NOMO-1 treated with DMSO at 0.1 percent for 48 hours (cell line): ENCODE data around the gene BGN.

Experiments
- DNase-seq: peaks from one replicate; lab custom pipeline; 2025; ENCODE audit not compliant: unreplicated experiment; lab: John Stamatoyannopoulos, UW

Gene BGN

DNA sequence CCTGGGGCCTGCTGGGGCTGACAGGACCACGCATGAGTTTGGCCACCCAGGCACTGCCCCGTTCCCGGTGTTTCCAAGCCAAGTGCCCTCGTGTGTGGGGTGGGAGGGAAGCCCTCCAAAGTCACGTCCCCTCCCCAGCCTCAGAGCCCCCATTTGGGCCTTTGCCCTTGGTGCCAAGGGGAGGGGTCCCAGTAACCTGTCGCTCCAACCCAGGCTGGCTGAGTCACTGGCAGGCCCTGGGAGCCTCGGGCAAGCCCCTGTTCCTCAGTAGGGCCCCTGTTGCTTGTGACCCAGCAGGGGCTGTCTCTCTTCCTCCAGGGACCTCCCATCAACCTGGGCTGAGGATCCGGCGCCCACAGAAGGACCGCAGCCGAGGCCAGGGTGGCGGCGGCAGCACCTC is 13.7 kb upstream of the BGN start:
- DNase-seq: no peak

DNA sequence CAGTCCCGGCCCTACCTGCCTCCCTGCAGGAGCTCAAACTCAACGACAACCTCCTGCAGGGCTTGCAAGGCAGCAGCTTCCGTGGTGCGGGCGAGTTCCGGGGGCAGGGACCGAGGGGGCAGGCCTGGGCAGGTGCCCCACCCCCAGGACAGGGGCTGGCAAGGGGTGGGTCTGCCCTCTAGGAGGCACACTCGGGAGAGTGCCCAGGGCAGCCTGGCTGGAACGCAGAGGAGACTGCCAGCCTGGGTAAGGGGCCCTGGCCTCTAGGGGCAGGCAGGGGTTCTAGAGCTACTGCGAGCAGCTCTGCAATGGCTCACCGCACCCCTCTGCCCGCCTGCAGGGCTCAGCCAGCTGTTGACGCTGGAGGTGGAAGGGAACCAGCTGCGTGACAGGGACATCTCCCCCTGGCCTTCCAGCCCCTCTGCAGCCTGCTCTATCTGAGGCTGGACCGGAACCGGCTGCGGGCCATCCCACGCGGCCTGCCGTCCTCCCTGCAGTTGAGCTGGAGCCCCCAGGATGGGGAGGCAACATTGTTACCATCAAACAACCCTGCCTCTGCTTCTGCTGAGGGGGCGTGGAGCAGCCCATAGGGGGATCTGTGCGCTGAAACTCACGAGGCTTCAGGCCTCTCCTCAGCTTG is 12.3 kb upstream of the BGN start:
- DNase-seq: no peak

DNA sequence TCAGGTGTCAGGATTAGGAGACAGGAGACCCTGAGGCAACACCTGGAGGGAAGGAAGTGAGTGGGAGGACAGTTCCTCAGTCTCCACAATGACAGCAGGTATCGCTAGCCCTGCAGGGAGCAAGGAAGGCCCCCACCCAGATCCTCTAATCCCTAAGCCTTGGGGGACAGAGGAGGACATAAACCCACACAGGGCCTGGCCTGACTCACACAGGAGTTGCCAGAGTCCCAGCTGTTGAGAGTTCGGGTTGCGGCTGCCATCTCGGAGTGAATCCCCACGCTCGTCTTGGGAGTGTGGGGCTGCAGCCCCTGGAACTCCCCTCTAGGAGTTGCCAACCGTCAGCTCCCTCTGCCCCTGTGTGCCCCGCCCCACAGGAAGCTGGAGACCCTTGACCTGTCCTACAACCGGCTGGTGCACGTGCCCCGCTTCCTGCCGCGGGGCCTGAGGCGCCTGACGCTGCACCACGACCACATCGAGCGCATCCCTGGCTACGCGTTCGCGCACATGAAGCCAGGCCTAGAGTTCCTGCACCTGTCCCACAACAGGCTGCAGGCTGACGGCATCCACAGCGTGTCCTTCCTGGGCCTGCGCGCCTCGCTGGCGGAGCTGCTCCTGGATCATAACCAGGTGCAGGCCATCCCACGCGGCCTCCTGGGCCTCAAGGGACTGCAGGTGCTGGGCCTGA is 9.2 kb upstream of the BGN start:
- DNase-seq: no peak

DNA sequence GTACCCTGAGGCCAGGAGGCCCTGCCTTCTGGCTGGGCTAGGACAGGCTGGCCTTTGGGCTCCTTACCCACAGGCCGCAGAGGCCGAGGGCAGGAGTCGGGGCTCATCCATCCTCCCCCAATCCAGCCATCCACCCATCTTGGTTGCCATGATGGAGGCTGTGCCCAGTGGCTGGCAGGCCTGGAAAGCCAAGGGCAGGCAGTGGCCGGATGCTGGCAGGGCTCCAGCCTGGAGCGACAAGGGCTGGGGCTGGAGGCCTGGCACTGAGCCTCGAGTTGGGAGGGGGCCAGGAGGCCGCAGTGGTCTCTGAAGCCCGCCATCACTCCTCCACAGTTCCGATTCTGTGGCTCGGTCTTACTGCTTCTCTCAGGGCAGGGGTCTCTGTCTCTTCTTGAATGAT is 8.6 kb upstream of the BGN start:
- no peak for DNase-seq

DNA sequence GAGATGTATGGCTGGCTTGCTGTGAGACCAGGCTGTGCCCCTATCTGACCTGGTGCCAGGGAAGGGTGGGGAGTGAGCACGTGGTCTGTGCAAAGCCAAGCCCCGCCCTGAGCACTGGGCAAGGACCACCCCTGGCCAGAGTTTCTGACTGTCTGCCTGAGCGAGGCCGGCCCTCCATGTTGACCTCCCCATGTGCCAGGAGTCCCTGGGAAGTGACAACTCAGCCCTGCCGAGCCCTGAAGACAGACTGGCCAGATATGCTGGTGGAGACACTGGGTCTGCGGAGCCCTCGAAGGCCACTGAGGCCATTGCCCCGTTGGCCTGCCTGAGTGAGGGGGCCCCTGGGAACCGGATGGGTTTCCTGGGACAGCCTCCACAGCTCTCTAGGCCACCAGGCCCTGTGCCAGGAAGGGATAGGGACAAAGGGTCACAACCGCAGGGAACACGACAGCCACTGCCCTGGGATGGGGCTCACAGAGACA is 7.1 kb upstream of the BGN start:
- DNase-seq: no peak

DNA sequence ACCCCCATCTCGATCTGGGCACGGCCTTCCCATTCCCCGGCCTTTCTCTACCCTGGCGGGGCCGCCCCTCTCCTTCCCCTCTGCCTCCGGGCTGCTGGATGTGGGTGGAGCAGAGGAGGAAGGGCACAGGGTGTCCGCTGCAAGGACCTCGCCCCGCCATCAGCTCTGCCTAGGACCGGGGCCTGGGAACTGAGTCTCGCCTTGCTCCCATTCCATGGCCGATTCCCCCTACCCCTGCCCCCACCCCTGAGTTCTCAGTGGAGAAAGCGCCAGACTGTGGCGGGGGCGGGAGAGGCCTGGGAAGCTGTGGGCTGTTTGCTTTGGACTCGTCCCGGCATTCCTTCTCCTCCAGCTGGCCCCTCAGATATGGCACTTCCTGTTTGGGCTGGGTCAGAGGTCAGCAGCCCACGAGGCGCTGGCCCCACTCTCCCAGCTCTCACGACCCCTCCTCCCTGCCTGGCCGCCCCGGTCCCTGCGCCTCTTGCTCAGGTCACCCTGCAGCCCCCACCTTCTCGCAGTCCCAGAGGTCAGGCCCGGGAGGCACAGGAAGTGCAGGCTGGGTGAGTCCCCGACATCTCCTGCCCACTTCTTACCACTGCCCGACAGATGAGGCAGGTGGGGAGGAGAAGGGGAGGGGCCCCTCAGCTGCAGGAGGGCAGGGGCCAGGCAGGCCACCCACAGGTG is 6.4 kb upstream of the BGN start:
- no peak for DNase-seq

DNA sequence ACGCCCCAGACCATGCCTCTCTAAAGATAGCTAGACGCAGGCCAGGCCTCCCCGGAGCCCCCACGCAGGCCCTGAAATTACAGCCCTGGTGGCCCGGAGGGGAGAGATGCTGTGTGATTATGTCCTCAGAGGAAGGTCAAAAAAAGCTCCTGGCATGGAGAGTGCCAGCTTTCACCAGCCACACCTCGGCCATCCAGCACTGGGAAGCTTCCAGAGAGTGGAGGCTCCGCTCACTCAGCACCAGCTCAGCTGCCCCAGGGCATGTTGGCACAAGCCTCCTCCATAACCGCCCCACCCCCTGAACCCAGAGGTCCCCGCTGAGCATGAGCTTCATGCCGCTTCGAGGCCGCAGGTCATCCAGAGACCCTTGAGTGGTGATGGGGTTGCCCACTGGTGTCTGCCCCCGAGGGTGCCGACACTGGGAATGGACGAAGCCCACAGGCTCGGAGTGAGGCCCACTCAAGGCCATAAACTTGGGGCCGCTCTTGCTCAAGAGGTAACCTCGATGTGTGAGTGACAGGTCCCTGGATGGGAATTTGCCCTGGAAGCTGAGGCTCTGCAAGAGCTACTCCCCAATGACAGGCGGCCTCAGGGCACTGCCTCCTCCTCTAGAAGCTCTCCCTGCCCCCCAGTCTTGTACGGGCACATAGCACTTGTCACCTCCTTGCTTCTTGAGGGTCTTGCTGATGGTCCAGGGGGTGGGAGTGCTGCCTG is 4.4 kb upstream of the BGN start:
- DNase-seq: no peak

DNA sequence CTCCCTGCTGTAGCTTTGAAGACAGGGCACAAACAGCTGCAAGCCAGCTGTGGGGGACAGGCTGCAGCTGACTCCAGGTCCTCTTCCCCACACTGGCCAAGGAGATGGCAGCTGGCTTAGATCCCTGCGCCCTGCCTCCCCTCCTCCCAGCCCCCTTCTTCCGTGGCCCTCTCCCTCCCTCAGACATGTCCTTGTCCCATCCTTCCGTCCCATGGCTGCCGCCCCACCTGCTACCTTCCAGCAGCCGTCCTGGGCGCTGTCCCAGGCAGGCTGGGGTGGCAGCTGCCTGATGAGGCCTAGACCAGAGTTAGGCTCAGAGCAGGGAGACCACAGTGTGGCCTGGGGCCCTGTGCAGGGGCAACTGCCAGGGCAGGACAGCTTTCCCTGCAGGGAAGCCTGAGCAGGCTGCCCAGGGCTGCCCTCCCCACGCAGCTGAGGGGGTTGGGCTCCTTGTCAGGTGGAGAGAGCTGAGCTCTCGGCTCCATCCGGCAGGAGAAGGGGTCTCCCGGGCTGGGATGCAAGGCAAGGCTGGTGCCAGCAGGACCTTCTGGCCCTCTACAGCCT is 3.3 kb upstream of the BGN start:
- no peak for DNase-seq

DNA sequence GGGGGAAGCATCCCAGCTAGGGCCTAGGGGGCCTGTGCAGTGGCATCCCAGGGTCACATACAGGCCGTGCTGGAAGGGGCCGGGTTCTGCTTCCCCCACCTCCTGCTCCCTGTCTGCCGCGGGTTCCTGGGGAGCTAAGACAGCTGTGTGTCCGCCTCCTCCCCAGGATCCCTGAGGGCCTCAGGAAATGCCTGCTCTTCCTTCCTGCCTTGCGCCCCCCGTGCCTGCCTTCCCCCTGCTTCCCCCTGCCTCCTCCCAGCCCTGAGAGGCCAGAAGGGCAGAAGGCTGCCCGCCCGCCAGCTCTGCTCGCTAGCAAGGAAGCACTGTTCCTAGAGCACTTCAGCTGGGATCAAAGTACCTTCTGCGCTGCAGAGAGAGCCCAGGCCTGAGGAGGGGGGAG is 2.9 kb upstream of the BGN start:
- DNase-seq: no peak

DNA sequence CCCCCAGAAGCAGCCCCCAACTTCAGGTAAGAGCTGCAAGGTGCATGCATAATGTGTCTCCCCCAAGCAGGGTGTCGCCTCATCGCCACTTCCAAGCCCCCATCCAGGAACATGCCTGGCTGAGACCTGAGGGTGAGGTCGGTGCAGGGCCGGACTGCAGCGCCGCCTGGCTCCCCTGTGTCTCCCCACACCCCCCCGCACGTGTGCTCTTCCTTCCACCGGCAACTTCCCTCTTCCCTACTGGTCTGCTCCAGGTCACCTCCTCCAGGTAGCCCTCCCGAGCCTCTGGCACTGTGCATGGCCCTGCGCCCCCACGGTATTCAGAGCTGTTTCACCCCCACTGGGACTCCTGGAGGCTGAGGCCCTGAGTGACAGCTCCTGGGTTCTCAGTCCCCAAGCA is 2.2 kb upstream of the BGN start:
- DNase-seq: no peak

DNA sequence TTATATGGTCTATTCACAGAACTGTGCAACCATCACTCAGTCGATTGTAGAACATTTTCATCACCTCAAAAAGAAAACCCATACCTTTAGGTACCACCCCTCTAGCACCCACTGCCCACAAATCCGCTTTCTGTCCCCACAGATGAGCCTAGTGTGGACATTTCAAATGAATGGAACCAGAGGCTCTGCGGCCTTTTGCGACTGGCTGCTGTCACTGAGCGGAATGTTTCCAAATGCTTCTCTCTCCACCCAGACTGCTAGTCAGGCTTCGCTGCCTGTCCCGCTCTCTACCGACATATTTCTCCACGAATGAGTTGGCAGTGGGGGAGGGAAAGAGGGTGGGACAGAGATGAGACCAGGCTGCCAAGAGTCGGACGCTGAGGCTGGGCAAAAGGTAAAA is 1.7 kb upstream of the BGN start:
- DNase-seq: no peak

DNA sequence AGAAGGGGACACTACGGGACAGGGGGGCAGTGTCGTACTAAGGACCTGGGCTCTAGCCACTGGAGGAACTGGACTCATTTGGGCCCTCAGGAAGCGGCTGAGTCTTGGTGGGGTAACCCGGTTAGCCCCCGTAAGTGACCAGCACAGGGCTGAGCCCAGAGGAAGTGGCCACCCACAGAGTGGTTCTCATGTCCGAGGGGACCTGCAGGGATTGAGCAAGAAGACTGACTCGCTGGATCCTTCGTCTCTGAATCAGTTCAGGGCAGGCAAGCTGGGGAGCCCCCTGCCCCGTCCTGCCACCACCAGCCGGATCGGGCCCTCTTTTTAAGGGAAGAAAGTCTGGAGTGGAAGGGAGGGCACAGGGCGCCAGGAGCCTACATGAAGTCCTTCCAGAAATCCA is 719 bp upstream of the BGN start:
- no peak for DNase-seq

DNA sequence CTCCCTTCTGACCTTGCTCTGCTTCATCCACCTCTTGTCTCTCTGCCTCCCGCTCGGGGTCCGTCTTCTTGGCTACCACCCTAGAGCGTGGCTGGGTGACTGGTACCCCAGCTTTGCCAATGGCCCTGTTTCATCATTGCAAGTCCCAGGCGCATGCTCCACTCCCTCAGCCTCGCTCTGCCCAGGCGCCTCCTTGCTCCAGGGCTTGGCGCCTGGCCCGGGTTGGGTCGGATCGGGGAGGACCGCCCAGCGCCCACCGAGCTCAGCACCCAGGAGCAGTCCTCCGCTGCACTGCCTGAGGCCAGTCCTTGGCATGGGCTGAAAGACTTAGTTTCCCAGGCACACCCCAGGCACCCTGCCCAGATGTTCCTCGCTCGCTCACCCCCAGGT is 577 bp downstream of the BGN start:
- no peak for DNase-seq

DNA sequence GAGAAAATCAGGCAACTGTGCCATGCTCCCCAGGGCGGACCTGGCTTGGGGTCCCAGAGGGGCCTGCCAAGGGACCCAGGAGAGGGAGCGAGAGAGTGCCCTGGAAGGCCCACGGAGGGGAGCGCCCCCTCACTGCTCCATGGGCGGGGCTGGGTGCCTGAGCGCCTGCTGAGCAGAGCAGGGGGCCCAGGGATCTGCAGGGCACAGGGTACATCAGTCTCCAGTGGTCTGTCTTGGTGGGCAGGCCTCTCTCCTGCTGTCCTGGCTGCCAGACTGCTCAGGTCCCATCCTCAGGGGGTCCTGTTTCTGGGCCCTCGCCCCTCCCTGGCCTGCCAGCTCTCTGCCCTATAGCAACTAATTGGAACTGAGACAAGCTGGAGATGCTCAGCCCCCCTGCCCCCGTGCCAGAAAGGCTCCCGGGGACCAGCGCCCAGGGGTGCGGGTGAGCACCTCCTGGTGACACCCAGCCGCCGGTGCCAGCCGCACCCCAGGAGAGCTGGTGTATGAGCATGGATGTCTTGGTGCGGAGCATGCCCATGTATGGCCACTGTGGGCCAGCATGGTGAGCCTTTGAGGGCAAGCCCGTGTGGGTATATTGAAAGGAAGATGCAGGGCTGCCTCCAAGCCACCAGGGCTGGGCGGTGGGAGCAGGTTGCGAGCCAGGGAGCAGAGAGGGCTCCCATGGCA is 1.3 kb downstream of the BGN start:
- no peak for DNase-seq

DNA sequence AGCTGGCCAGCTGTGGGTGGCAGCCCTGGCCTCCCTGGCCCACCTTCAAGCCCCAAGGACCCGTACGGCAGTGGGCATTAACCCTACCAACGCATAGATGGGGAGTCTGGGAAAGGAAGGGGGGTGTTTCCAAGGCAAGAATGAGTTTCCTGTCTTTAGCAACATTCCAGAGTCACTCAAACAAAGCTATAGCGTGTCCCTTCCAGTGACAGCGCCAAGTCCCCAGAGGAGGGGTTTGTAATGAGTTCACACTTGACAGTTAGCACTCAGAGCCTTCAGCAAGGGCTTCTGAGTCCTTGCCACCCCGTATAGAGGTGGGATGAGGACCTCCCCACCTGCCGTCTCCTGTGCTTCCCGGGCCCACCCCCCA is 1.8 kb downstream of the BGN start:
- DNase-seq: no peak

DNA sequence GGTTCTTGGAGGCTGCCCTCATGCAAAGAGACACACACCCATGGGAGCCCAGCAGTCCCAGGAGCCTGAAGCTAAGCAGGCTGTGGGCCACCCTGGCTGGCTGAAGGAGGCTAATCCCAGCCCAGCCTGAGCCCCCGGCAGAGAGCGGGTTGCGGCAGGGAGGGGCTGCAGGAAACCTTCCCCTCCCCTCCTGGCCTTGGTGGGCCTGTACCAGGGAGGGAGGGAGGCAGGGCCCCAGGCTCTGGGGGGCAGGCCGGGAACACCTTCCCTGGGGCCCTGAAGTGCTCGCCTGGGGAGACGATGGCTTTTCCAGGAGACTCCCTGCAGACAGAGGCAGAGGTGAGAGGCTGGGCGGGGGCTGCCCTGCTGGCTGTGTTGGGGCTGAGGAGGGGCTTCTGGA is 3.7 kb downstream of the BGN start:
- no peak for DNase-seq

DNA sequence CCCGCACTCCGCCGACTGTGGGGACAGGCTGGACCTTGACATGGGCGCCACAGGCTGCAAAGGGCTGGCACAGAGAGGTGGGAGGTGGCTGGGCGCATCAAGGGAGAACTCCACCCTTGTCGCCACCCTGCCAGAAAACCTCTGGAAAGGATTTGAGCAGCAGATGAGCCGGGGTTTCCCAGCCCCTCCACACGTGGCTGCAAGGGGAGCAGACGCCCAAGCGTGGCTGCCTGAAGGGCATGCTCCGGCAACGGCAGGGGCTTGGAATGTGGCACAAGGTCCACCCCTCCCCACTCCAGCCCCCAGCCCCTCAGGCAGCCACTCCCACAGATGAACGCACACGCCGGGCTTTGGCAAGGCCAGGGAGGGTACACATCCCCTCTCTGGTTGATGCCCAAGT is 4.6 kb downstream of the BGN start:
- no peak for DNase-seq

DNA sequence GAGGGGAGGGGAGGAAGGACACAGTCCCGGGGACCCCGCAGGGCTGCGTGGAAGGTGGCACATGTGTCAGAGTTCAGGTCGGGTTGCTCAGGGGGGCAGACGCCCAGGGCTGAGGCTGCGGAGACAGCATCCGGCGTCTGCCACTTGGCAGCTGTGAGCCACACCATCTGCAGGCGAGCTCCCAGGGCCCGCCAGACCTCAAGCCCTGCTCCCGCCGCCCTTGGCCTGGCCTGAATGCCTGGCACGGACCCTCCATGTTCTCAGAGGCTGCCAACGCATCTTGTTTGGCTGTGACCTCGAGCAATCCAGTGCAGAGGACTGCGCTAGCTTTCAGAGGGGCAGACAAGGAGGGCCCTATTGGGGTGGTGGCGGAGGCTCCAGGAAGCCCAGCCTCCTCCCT is 5.1 kb downstream of the BGN start:
- DNase-seq: no peak

DNA sequence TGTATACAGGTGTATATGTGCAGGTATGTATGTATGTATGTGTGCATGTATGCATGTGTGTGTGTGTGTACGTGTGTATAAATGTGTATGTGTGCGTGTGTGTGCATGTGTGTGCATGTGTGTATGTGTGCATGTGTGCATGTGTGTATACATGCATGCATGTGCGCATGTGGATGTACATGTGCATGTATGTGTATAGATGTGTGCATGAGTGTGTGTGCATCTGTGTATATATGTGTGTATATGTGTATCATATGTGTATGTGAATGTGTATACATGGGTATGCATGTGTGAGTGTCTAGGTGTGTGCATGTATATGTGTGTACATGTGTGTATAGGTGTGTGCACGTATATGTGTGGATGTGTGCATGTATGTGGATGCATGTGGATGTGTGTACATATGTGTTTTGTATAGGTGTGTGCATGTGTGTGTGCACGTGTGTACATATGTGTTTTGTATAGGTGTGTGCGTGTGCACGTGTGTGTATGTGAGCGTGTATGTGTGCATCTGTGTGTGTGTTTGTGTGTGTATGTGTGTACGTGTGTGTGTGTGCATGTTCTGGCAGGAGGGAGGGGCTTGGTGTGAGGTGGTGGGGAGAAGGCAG is 6.0 kb downstream of the BGN start:
- no peak for DNase-seq

DNA sequence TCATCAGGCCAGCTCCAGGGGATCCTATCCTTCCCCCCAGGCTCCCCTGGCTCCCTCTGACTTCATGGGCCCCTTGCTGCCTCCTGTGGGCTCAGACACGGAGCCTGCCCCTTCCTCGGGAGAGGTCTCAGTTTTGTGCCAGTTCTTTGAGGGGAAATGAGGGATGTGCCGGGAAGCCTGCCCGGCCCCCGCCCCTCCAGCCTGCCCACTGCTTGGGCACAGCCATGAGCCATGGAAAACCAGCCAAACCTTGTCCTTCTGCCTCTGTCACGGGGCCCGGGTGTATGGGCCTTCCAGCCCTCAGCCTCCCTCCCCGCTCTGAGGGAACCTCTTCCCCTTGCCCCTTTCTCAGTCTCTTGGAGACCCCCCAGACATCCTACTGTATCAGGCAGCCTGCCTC is 6.8 kb downstream of the BGN start:
- no peak for DNase-seq

DNA sequence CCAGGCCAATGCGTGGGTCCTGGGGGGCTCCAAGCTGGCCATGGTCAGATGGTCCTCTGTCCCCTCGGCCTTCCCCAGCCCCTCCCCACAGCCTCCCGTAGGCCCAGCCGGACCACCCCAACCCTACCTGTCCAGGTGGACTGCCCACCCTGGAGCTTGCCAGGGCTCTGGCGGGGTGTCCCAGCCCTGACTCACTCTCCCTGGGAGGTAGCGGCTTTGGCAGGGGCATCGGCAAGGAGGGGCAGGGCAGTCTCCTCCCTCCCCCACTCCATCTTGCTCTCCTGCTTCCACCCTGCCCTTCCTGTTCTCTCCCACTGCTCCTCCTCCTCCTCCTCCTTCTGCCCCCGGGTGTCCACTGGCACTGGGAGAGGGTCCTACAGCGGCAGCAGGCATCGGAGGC is 7.4 kb downstream of the BGN start:
- DNase-seq: no peak
